HTR-8/SVneo (cell line): ENCODE data around the gene SYT1.
A peak's percentile ranks its signal among the peaks of the same experiment; 100 is the strongest.

ENCODE experiments used
- DNase-seq: peaks from one replicate; pipeline ENCODE4 v3.0.0; 2011; ENCODE audit warnings: low spot score, mixed read lengths; ENCODE audit not compliant: insufficient read length
- FAIRE-seq: peaks from 2 replicates; lab custom pipeline; 2011; peaks lifted over from hg19 to GRCh38; lab: Jason Lieb, UNC

The SYT1 gene

GRCh38 chr12:79367032-79367589, 502.5 kb downstream of the SYT1 start:
- no peak for DNase-seq
- no peak for FAIRE-seq

GRCh38 chr12:79370021-79370420, 505.4 kb downstream of the SYT1 start:
- DNase-seq, result no peak
- FAIRE-seq, result no peak

GRCh38 chr12:79371226-79371625, 506.7 kb downstream of the SYT1 start:
- FAIRE-seq (no peak), DNase-seq (no peak)

- DNase-seq, result peak; percentile 45
These were observed 509.4 kb downstream of the SYT1 start for GRCh38 chr12:79373896-79374499.

GRCh38 chr12:79374545-79374944, 510.0 kb downstream of the SYT1 start:
- DNase-seq, result peak; percentile 5
- no peak for FAIRE-seq

More at GRCh38 chr12:79373896-79374499, 509.4 kb downstream of the SYT1 start:
- no peak for FAIRE-seq

GRCh38 chr12:79375050-79375449, 510.5 kb downstream of the SYT1 start:
- FAIRE-seq (no peak), DNase-seq (no peak)

GRCh38 chr12:79378496-79378895, 513.9 kb downstream of the SYT1 start:
- FAIRE-seq, result no peak

GRCh38 chr12:79380402-79380801, 515.8 kb downstream of the SYT1 start:
- DNase-seq, result no peak
- FAIRE-seq, result no peak

More at GRCh38 chr12:79378496-79378895, 513.9 kb downstream of the SYT1 start:
- no peak for DNase-seq

- no peak for DNase-seq
- no peak for FAIRE-seq
These were observed 517.0 kb downstream of the SYT1 start for GRCh38 chr12:79381248-79382208.

GRCh38 chr12:79384551-79384950, 520.0 kb downstream of the SYT1 start:
- DNase-seq (no peak), FAIRE-seq (no peak)

GRCh38 chr12:79388011-79388410, 523.4 kb downstream of the SYT1 start:
- DNase-seq (no peak), FAIRE-seq (no peak)

- no peak for FAIRE-seq
These were observed 529.3 kb downstream of the SYT1 start for GRCh38 chr12:79393842-79394241.

GRCh38 chr12:79397609-79398008, 533.0 kb downstream of the SYT1 start:
- FAIRE-seq (no peak), DNase-seq (no peak)

More at GRCh38 chr12:79393842-79394241, 529.3 kb downstream of the SYT1 start:
- no peak for DNase-seq

GRCh38 chr12:79400481-79400880, 535.9 kb downstream of the SYT1 start:
- FAIRE-seq, result no peak
- no peak for DNase-seq

- FAIRE-seq (no peak), DNase-seq (no peak)
These were observed 538.0 kb downstream of the SYT1 start for GRCh38 chr12:79402606-79403005.

- no peak for FAIRE-seq
- no peak for DNase-seq
These were observed 542.4 kb downstream of the SYT1 start for GRCh38 chr12:79406993-79407392.

GRCh38 chr12:79407671-79408622, 543.4 kb downstream of the SYT1 start:
- FAIRE-seq, result peak; percentile 89
- peak; percentile 51 for DNase-seq

- DNase-seq (no peak), FAIRE-seq (no peak)
These were observed 544.1 kb downstream of the SYT1 start for GRCh38 chr12:79408689-79409088.

- peak; percentile 44 for FAIRE-seq
- DNase-seq, result peak; percentile 7
These were observed 545.0 kb downstream of the SYT1 start for GRCh38 chr12:79409562-79409961.

GRCh38 chr12:79411791-79412190, 547.2 kb downstream of the SYT1 start:
- FAIRE-seq (no peak), DNase-seq (no peak)
